B cell (primary cell): ENCODE measurements around the gene RBM25. TPM values are rescaled to one million over a fixed set of nuclear protein-coding genes. Genes with fewer than 3 reads are reported as not detected.

ENCODE experiments used
- ATAC-seq: fragments of 200-7000 bp; cut with Tn5 transposase; one replicate; pipeline ENCODE4 v1.10.0; 2021; ENCODE audit warnings: low read depth, mild to moderate bottlenecking, moderate number of reproducible peaks, moderate library complexity
- CTCF ChIA-PET: fragments of 350-600 bp; sonication (Branson Sonifier 250); formaldehyde crosslinking; loops from one replicate; lab custom pipeline; 2021; ENCODE audit warnings: antibody characterized with exemption, inconsistent platforms; lab: Charles Lee
- POLR2A ChIA-PET: fragments of 350-600 bp; sonication (Branson Sonifier 250); formaldehyde crosslinking; loops from one replicate; lab custom pipeline; 2021; ENCODE audit warnings: antibody characterized with exemption; lab: Charles Lee
- DNase-seq: peaks from one replicate; pipeline ENCODE4 v3.0.0; 2013
- H2AFZ ChIP-seq: 2 replicates; pipeline ENCODE4 v1.6.1; 2012; ENCODE audit warnings: mild to moderate bottlenecking, low read depth, low read length; ENCODE audit not compliant: insufficient read depth, poor library complexity, severe bottlenecking
- H3K27ac ChIP-seq, 2 donors: 1 replicate in 1 of 2; 2 replicates in 1 of 2; pipeline ENCODE4 v1.5.1; 2012 to 2013; ENCODE audit warnings: low read length in 2 of 2, mild to moderate bottlenecking in 2 of 2, moderate library complexity in 1 of 2
- H3K27me3 ChIP-seq, 4 experiments: fragments of 200-600 bp in 1 of 4; sonication (generic) in 1 of 4; replicated peaks in 1 of 4; 1 replicate in 2 of 4; 2 replicates in 2 of 4; pipeline versions ENCODE4 v1.6.1 to v1.7.0; 2013 to 2016; ENCODE audit warnings: low read length in 3 of 4, mild to moderate bottlenecking in 2 of 4, mixed read lengths in 1 of 4, moderate library complexity in 1 of 4; ENCODE audit not compliant: insufficient read depth in 4 of 4, control insufficient read depth in 3 of 4; ENCODE audit errors: control extremely low read depth in 1 of 4
- H3K36me3 ChIP-seq, 2 experiments: replicated peaks in 1 of 2; 1 replicate in 1 of 2; 2 replicates in 1 of 2; pipeline versions ENCODE4 v1.6.1 to v1.7.1; 2013; ENCODE audit warnings: low read length in 1 of 2; ENCODE audit not compliant: insufficient read depth in 2 of 2, control insufficient read depth in 1 of 2; ENCODE audit errors: control extremely low read depth in 1 of 2, extremely low read depth in 1 of 2
- H3K4me1 ChIP-seq, 2 donors: fragments of 200-600 bp in 1 of 2; sonication (generic) in 1 of 2; 1 replicate in 1 of 2; 2 replicates in 1 of 2; pipeline versions ENCODE4 v1.5.1 to v1.6.1; 2013 to 2017; ENCODE audit warnings: low read length in 2 of 2; ENCODE audit not compliant: control insufficient read depth in 2 of 2, insufficient read depth in 2 of 2
- H3K4me2 ChIP-seq: replicated peaks from 2 replicates; pipeline ENCODE3; 2012; ENCODE audit warnings: mild to moderate bottlenecking, low read depth, low read length; ENCODE audit not compliant: poor library complexity, severe bottlenecking
- H3K4me3 ChIP-seq, 5 experiments: fragments of 200-600 bp in 1 of 5; sonication (generic) in 1 of 5; 1 replicate in 3 of 5; 2 replicates in 2 of 5; pipeline versions ENCODE4 v1.5.1 to v1.7.0; 2011 to 2016; ENCODE audit warnings: low read length in 4 of 5, mild to moderate bottlenecking in 4 of 5, low read depth in 2 of 5, control low read depth in 1 of 5, moderate library complexity in 1 of 5; ENCODE audit not compliant: insufficient read depth in 1 of 5; ENCODE audit errors: control extremely low read depth in 1 of 5, extremely low read depth in 1 of 5
- H3K79me2 ChIP-seq: fragments of 200-600 bp; sonication (generic); one replicate; pipeline ENCODE4 v1.6.0; 2016; ENCODE audit warnings: low read length; ENCODE audit not compliant: control insufficient read depth, insufficient read depth
- H3K9ac ChIP-seq: fragments of 200-600 bp; sonication (generic); 2 replicates; pipeline ENCODE4 v1.6.1; 2017; ENCODE audit warnings: mild to moderate bottlenecking, low read length, moderate library complexity
- H3K9me3 ChIP-seq, 3 donors: one replicate each; pipeline versions ENCODE4 v1.6.1 to v1.7.1; 2013; ENCODE audit warnings: low read length in 2 of 3; ENCODE audit not compliant: control insufficient read depth in 2 of 3, insufficient read depth in 1 of 3; ENCODE audit errors: control extremely low read depth in 1 of 3
- H4K20me1 ChIP-seq: 2 replicates; pipeline ENCODE4 v1.6.0; 2012; ENCODE audit warnings: mild to moderate bottlenecking, low read length; ENCODE audit not compliant: insufficient read depth, control insufficient read depth, poor library complexity, severe bottlenecking
- H3K27ac Mint-ChIP-seq: one replicate; pipeline ENCODE4 v1.8.0; 2021; ENCODE audit warnings: mixed read lengths
- H3K27me3 Mint-ChIP-seq: one replicate; pipeline ENCODE4 v1.8.0; 2021; ENCODE audit warnings: mixed read lengths
- H3K4me1 Mint-ChIP-seq: one replicate; pipeline ENCODE4 v1.8.0; 2021; ENCODE audit warnings: mixed read lengths
- H3K4me3 Mint-ChIP-seq: one replicate; pipeline ENCODE4 v1.8.0; 2021; ENCODE audit warnings: mixed read lengths
- H3K9me3 Mint-ChIP-seq: one replicate; pipeline ENCODE4 v1.8.0; 2022; ENCODE audit warnings: mixed read lengths; ENCODE audit not compliant: insufficient read depth
- EZH2 ChIP-seq: IDR thresholded peaks from 2 replicates; pipeline ENCODE4 v1.6.1; 2012; ENCODE audit warnings: borderline replicate concordance, low read depth, mild to moderate bottlenecking, moderate library complexity, low read length; ENCODE audit not compliant: insufficient read depth, poor library complexity, severe bottlenecking
- WGBS: methylation state at CpG from one replicate; pipeline ENCODE4 v1.1.5; 2013; ENCODE audit warnings: missing lambda C conversion rate; ENCODE audit not compliant: insufficient coverage; 5-methylcytosine and 5-hydroxymethylcytosine counted together
- intact Hi-C: fragments of 100-400 bp; cut with micrococcal nuclease; formaldehyde crosslinking; loops from one replicate; pipeline ENCODE4 v1.10.0; 2022
- polyA plus RNA-seq: library from polyadenylated mRNA; depleted of rRNA; stranded (reverse); fragments of >200 nt; gene quantifications from 2 replicates; pipeline ENCODE4 v1.2.3, GENCODE V29; 2012
- total RNA-seq, 2 donors: library from RNA; stranded (reverse); fragments of 120-200 nt in 1 of 2; gene quantifications; 1 replicate in 1 of 2; 2 replicates in 1 of 2; pipeline versions ENCODE4 v1.2.3 to v1.2.4, GENCODE V29; 2013 to 2022
- TF ChIP-seq, protein P1 (sequence below): fragments of 200-600 bp; IDR thresholded peaks from one replicate; pipeline ENCODE4 v1.8.0; 2022; ENCODE audit warnings: antibody characterized with exemption, mild to moderate bottlenecking

The RBM25 gene
- total and polyA plus RNA-seq, 2 donors (not counting 1 experiment from before 2014, with no cell fraction given) = 20.2 to 137 TPM

DNA sequence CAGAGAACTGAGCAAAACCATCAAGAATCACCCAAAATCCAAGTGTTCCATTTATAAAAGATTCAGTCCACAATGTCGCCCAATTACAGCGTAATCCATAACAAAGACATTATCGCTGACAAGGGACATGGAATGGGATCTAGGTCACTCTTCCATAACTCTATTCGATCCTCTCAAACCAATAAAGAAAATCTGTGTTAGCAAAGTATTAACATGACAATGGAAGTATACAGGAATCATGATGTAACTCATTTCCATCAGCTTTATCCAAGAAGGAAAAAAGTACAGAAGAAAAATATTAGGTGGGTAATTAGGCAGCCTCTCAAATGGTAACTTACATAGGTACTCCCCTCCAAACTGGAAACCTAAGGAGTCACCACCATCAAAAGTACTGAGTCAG, 36.3 kb upstream of the RBM25 start:
- Histone ChIP-seq H2AFZ (no peak overlapping the region), H3K9me3 (no peaks in the 10 kb centered on the region), H3K27me3 (no peaks in the 10 kb centered on the region), H3K27ac (no peak overlapping the region), H3K4me2 (no peak overlapping the region), H3K79me2 (peaks cover 83% of the 10 kb centered on the region), H4K20me1 (peaks cover 14% of the 10 kb centered on the region), H3K36me3 (peaks cover 6 to 31% of the 10 kb centered on the region in 2 experiments), H3K4me3 (no peak overlapping the region), H3K9ac (no peak overlapping the region), H3K4me1 (peaks cover 13 to 14% of the 10 kb centered on the region in 2 donors)
- CTCF ChIA-PET = no interaction called here
- no peak for TF ChIP-seq EZH2
- TF ChIP-seq, protein P1, sequence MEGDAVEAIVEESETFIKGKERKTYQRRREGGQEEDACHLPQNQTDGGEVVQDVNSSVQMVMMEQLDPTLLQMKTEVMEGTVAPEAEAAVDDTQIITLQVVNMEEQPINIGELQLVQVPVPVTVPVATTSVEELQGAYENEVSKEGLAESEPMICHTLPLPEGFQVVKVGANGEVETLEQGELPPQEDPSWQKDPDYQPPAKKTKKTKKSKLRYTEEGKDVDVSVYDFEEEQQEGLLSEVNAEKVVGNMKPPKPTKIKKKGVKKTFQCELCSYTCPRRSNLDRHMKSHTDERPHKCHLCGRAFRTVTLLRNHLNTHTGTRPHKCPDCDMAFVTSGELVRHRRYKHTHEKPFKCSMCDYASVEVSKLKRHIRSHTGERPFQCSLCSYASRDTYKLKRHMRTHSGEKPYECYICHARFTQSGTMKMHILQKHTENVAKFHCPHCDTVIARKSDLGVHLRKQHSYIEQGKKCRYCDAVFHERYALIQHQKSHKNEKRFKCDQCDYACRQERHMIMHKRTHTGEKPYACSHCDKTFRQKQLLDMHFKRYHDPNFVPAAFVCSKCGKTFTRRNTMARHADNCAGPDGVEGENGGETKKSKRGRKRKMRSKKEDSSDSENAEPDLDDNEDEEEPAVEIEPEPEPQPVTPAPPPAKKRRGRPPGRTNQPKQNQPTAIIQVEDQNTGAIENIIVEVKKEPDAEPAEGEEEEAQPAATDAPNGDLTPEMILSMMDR = no peak
- no peak for ATAC-seq
- intact Hi-C loops = no loop called here
- Mint-ChIP-seq H3K27ac (no peak overlapping the region), H3K4me3 (no peak overlapping the region), H3K27me3 (no peaks in the 10 kb centered on the region), H3K4me1 (peaks cover 45% of the 10 kb centered on the region), H3K9me3 (no peaks in the 10 kb centered on the region)
- WGBS = no CpG with 5 or more reads among the region's 4 CpGs
- POLR2A ChIA-PET = no interaction called here
- no peak for DNase-seq

DNA sequence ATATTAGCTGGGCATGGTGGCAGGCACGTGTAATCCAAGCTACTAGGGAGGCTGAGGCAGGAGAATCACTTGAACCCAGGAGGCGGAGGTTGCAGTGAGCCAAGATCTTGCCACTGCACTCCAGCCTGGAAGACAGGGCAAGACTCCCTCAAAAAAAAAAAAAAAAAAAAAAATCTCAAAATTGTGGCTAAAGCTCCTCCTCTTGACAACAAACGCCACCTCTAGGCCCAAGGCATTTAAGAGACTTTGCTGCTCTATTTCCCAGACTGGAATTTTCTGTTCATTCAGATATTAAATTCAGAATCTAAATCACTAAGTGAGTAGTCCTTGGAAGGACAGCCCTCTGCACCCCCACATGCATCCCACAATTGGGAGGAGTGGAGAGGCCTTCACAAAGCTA, 32.8 kb upstream of the RBM25 start:
- H3K27ac ChIP-seq = no peak overlapping the region
- no peaks in the 10 kb centered on the region for H3K9me3 ChIP-seq
- POLR2A ChIA-PET = interaction anchor here (0.6 to 0.7 kb wide), 2 partner anchors 40 to 69 kb away, joined by 5 to 7 read pairs; no protein-coding TSS in a partner anchor
- WGBS = 90% methylated on average over 2 of the region's 3 CpGs
- no peak overlapping the region for H3K4me3 ChIP-seq
- no peak for TF ChIP-seq EZH2
- TF ChIP-seq, protein P1 = no peak
- ATAC-seq = no peak
- peaks cover 48% of the 10 kb centered on the region for H3K79me2 ChIP-seq
- H3K4me2 ChIP-seq = peak overlapping the region; percentile 93
- H3K27ac Mint-ChIP-seq = no peak overlapping the region
- CTCF ChIA-PET = interaction anchor here (1.4 kb wide), 1 partner anchor 12 kb away, joined by 6 read pairs; no protein-coding TSS in a partner anchor
- peaks cover 0 to 24% of the 10 kb centered on the region in 2 experiments for H3K36me3 ChIP-seq
- H3K9ac ChIP-seq = no peak overlapping the region
- H3K4me1 ChIP-seq = peaks cover 17 to 18% of the 10 kb centered on the region in 2 donors
- H3K9me3 Mint-ChIP-seq = no peaks in the 10 kb centered on the region
- H2AFZ ChIP-seq = no peak overlapping the region
- H3K4me3 Mint-ChIP-seq = peak overlapping the region; percentile 92
- no peak for DNase-seq
- H3K4me1 Mint-ChIP-seq = peaks cover 41% of the 10 kb centered on the region
- no peaks in the 10 kb centered on the region for H3K27me3 ChIP-seq
- H4K20me1 ChIP-seq = peaks cover 9% of the 10 kb centered on the region
- no peaks in the 10 kb centered on the region for H3K27me3 Mint-ChIP-seq
- intact Hi-C loops = no loop called here
